Fibroblast of lung (primary cell): ENCODE data around the gene GPR162. TPM values are rescaled to one million over a fixed set of nuclear protein-coding genes. Genes with fewer than 3 reads are reported as not detected.

Experiments
- DNase-seq, 2 donors: peaks; one replicate each; pipeline versions ENCODE4 v3.0.0 to v3.0.0-alpha.2; 2010; ENCODE audit warnings: low read depth in 2 of 2
- H2AFZ ChIP-seq: 2 replicates; pipeline ENCODE4 v1.5.1; 2012; ENCODE audit warnings: low read length, control low read depth, inconsistent platforms
- H3K27ac ChIP-seq: 2 replicates; pipeline ENCODE4 v1.5.1; 2011; ENCODE audit warnings: low read length, control low read depth; ENCODE audit not compliant: insufficient read depth
- H3K27me3 ChIP-seq: 2 replicates; pipeline ENCODE4 v1.5.1; 2011; ENCODE audit warnings: mild to moderate bottlenecking, low read length; ENCODE audit not compliant: control insufficient read depth, insufficient read depth
- H3K36me3 ChIP-seq: 2 replicates; pipeline ENCODE4 v1.5.1; 2011; ENCODE audit warnings: low read length; ENCODE audit not compliant: control insufficient read depth, insufficient read depth
- H3K4me1 ChIP-seq: 2 replicates; pipeline ENCODE4 v1.5.1; 2011; ENCODE audit warnings: low read length; ENCODE audit not compliant: control insufficient read depth, insufficient read depth; ENCODE audit errors: extremely low read depth
- H3K4me2 ChIP-seq: 2 replicates; pipeline ENCODE4 v1.5.1; 2011; ENCODE audit warnings: low read length, control low read depth; ENCODE audit not compliant: insufficient read depth; ENCODE audit errors: extremely low read depth
- H3K4me3 ChIP-seq, 4 experiments: fragments of 200-600 bp in 1 of 4; sonication (generic) in 1 of 4; replicated peaks in 1 of 4; 2 replicates each; pipeline ENCODE4 v1.5.1; 2011 to 2016; ENCODE audit warnings: low read length in 4 of 4, low read depth in 3 of 4, mild to moderate bottlenecking in 3 of 4, control low read depth in 2 of 4, inconsistent platforms in 1 of 4, mixed read lengths in 1 of 4; ENCODE audit not compliant: insufficient read depth in 1 of 4; ENCODE audit errors: control extremely low read depth in 1 of 4
- H3K79me2 ChIP-seq: 2 replicates; pipeline ENCODE4 v1.5.1; 2012; ENCODE audit warnings: mild to moderate bottlenecking, low read length, inconsistent platforms; ENCODE audit not compliant: control insufficient read depth, insufficient read depth
- H3K9ac ChIP-seq: 2 replicates; pipeline ENCODE4 v1.5.1; 2011; ENCODE audit warnings: mild to moderate bottlenecking, low read length, control low read depth; ENCODE audit not compliant: insufficient read depth
- H3K9me3 ChIP-seq: 2 replicates; pipeline ENCODE4 v1.5.1; 2012; ENCODE audit warnings: low read depth, low read length; ENCODE audit not compliant: control insufficient read depth, insufficient read depth
- H4K20me1 ChIP-seq: 2 replicates; pipeline ENCODE4 v1.5.1; 2011; ENCODE audit warnings: low read length; ENCODE audit not compliant: control insufficient read depth, insufficient read depth; ENCODE audit errors: extremely low read depth
- EZH2 ChIP-seq: IDR thresholded peaks from 2 replicates; pipeline ENCODE4 v1.5.1; 2012; ENCODE audit warnings: low read length, control low read depth, mild to moderate bottlenecking; ENCODE audit errors: missing control alignments
- polyA plus RNA-seq, 2 donors: library from polyadenylated mRNA; depleted of rRNA in 1 of 2; stranded (reverse) in 1 of 2; unstranded in 1 of 2; fragments of >200 nt; gene quantifications; 2 replicates each; pipeline ENCODE4 v1.2.1, GENCODE V29; 2011 to 2012; ENCODE audit warnings: missing spikeins in 1 of 2
- total RNA-seq: library from RNA; depleted of rRNA; stranded (reverse); fragments of >200 nt; gene quantifications from 2 replicates; pipeline ENCODE4 v1.2.1, GENCODE V29; 2014
- TF ChIP-seq, protein P1 (sequence below), 2 donors: IDR thresholded peaks in 1 of 2; conservative IDR thresholded peaks in 1 of 2; 1 replicate in 1 of 2; 2 replicates in 1 of 2; pipeline ENCODE4 v1.5.1; 2011 to 2012; ENCODE audit warnings: low read length in 2 of 2, control low read depth in 1 of 2, inconsistent platforms in 1 of 2, low read depth in 1 of 2, mild to moderate bottlenecking in 1 of 2

The GPR162 gene
- total and polyA plus RNA-seq, 2 donors (not counting 1 experiment from before 2014, with no cell fraction given), result 5.6 to 11.1 TPM

DNA sequence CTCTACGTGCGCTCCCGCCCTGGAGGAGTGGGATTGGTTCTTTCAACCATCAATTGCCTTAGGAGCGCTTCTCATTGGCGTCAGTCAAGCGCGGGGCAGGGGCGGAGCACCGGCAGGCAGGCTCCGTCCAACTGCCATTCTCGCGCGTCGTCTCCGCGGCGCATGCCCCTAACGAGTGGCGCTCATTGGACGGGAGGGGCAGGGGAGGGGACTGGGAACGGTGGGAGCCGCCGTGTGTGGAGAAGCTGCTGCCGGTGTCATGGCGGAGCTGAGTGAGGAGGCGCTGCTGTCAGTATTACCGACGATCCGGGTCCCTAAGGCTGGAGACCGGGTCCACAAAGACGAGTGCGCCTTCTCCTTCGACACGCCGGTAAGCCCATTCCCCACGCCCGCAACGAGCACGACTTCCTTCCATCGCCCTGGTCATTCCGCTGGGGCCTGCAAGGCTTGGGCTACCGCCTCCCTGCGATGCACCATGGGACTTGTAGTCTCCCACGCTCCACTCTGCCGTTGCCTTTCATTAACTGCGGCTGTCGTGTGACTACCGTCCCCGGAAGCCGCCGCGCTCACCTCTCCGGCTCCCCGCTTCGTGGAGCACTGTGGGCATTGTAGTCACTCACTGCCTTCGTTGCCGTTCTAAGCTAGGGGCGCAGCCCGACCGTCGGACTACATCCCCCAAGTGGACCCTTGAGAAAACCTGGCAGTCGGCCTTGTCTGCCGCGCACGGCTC lies 30.5 kb downstream of the GPR162 start, which contains the start of gene USP5:
Gene USP5 (plus strand): TSS at position 230 of the 730 bp plus-strand sequence. CDS start 30 bp downstream, at position 260.
- H3K9ac ChIP-seq, result peak within 1 kb of the TSS; percentile 70
- H3K79me2 ChIP-seq, result peaks cover 49% of the 10 kb centered on the region
- H3K4me1 ChIP-seq, result peaks cover 17% of the 10 kb centered on the region
- H3K4me3 ChIP-seq, result peak within 1 kb of the TSS; percentile 64 to 93 (median 87)
- peak within 1 kb of the TSS; percentile 98 for H2AFZ ChIP-seq
- no peak for TF ChIP-seq EZH2
- TF ChIP-seq, protein P1, sequence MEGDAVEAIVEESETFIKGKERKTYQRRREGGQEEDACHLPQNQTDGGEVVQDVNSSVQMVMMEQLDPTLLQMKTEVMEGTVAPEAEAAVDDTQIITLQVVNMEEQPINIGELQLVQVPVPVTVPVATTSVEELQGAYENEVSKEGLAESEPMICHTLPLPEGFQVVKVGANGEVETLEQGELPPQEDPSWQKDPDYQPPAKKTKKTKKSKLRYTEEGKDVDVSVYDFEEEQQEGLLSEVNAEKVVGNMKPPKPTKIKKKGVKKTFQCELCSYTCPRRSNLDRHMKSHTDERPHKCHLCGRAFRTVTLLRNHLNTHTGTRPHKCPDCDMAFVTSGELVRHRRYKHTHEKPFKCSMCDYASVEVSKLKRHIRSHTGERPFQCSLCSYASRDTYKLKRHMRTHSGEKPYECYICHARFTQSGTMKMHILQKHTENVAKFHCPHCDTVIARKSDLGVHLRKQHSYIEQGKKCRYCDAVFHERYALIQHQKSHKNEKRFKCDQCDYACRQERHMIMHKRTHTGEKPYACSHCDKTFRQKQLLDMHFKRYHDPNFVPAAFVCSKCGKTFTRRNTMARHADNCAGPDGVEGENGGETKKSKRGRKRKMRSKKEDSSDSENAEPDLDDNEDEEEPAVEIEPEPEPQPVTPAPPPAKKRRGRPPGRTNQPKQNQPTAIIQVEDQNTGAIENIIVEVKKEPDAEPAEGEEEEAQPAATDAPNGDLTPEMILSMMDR (conservative IDR thresholded peaks at IDR 0.05 in 1 of 2, IDR thresholded peaks at IDR 0.05 in 1 of 2; ENCODE audit: low read depth in 1 of 2, low read length in 2 of 2), result no peak
- peak; percentile 100 for DNase-seq
- H3K27ac ChIP-seq, result peak within 1 kb of the TSS; percentile 82
- peak within 1 kb of the TSS; percentile 98 for H3K4me2 ChIP-seq
- H4K20me1 ChIP-seq, result no peaks in the 10 kb centered on the region
- H3K9me3 ChIP-seq, result no peaks in the 10 kb centered on the region
- peaks cover 14% of the 10 kb centered on the region for H3K36me3 ChIP-seq
- H3K27me3 ChIP-seq, result no peaks in the 10 kb centered on the region

DNA sequence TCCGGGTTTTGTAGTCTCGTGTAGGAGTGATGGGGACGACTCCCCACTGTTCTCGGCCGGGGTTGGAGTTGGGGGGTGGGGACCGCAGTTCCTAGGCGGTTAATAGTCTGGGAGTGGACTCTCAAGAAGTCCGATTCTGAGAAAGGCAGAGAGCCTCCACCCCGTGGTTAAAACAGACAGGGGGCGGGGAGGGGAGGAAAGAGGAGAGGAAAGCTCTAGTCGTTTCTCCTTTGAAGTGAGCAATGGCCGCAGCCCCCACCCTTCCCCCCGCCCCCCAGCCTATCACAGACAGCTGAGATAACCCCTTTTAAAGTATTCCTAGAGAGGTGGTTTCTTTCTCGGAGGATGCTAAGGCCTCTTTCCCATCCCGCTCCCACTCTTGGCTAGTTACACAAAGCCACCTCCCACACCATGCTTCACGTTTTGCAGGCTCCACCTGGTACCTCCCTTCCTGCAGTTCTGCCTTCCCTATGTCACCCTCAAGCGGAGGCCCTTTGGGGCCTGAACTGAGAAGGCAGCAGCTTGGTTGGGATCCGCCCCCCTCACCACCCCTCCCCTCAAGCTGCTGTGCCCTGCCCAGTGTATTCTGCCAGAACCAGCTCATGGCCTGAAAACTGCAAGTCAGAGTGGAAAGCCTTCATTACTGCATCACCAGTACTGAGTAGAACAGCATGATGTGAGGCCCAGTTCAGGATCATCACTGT lies 31.2 kb downstream of the GPR162 start:
- Histone ChIP-seq H3K4me1 (peaks cover 17% of the 10 kb centered on the region), H3K79me2 (peaks cover 49% of the 10 kb centered on the region), H3K36me3 (peaks cover 15% of the 10 kb centered on the region), H2AFZ (peak overlapping the region; percentile 19), H4K20me1 (no peaks in the 10 kb centered on the region), H3K4me3 (peak overlapping the region; percentile 61 to 93 (median 74)), H3K4me2 (peak overlapping the region; percentile 95), H3K27me3 (no peaks in the 10 kb centered on the region), H3K9ac (peak overlapping the region; percentile 56), H3K9me3 (no peaks in the 10 kb centered on the region), H3K27ac (peak overlapping the region; percentile 82)
- no peak for TF ChIP-seq EZH2
- TF ChIP-seq, protein P1 (conservative IDR thresholded peaks at IDR 0.05 in 1 of 2, IDR thresholded peaks at IDR 0.05 in 1 of 2; ENCODE audit: low read depth in 1 of 2, low read length in 2 of 2), result no peak
- peak; percentile 82 to 85 for DNase-seq

DNA sequence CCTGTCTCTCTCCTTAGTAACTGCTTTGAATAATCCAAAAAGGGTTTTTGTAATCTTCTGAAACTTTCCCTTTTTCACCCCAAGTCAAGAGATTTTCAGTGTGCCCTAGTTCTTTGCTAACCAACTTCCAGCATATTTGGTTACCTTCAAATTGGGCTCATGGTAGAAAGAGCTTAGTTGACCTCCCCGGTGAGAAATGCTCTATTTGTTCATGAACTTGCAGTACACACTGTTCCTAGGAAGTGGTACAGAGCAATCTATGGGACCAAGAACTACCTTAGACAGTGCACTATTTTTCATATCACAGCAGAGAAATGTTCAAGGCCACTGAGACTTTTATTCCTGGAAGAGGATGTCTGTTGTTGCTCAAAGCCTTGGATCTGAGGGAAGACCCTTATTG lies 32.0 kb downstream of the GPR162 start:
- H2AFZ ChIP-seq, result no peak overlapping the region
- DNase-seq, result no peak
- H3K4me1 ChIP-seq, result peaks cover 17% of the 10 kb centered on the region
- peak overlapping the region; percentile 56 for H3K9ac ChIP-seq
- H3K9me3 ChIP-seq, result no peaks in the 10 kb centered on the region
- peak overlapping the region in 3 of 4 experiments; percentile 61 to 93 (median 81) for H3K4me3 ChIP-seq
- no peaks in the 10 kb centered on the region for H4K20me1 ChIP-seq
- H3K27me3 ChIP-seq, result no peaks in the 10 kb centered on the region
- H3K36me3 ChIP-seq, result peaks cover 20% of the 10 kb centered on the region
- peak overlapping the region; percentile 82 for H3K27ac ChIP-seq
- TF ChIP-seq, protein P1 (conservative IDR thresholded peaks at IDR 0.05 in 1 of 2, IDR thresholded peaks at IDR 0.05 in 1 of 2; ENCODE audit: low read depth in 1 of 2, low read length in 2 of 2), result no peak
- TF ChIP-seq EZH2, result no peak
- H3K4me2 ChIP-seq, result peak overlapping the region; percentile 58
- H3K79me2 ChIP-seq, result peaks cover 47% of the 10 kb centered on the region
